Tibial nerve (tissue), 4 donors: ENCODE results near the gene SLC16A11. TPM values are rescaled to one million over a fixed set of nuclear protein-coding genes. Genes with fewer than 3 reads are reported as not detected.
"Not testable (repeated sequence)": the region's sequence is repeated elsewhere in the genome, so short reads cannot be mapped to it uniquely, and the experiment has no call there.

Experiments
- DNase-seq, 2 donors: peaks; one replicate each; pipeline ENCODE4 v3.0.0-alpha.2; 2019; ENCODE audit warnings: low spot score in 2 of 2
- H3K27ac ChIP-seq, 4 donors: fragments of 200-600 bp; sonication (generic) in 3 of 4; one replicate each; pipeline ENCODE4 v1.5.1; 2017 to 2019; ENCODE audit warnings: mild to moderate bottlenecking in 1 of 4
- H3K27me3 ChIP-seq, 2 donors: fragments of 200-600 bp; sonication (generic) in 1 of 2; one replicate each; pipeline versions ENCODE4 v1.5.1 to v1.6.0; 2017 to 2019
- H3K36me3 ChIP-seq, 3 donors: fragments of 200-600 bp; sonication (generic); one replicate each; pipeline ENCODE4 v1.5.1; 2018 to 2019
- H3K4me1 ChIP-seq, 4 donors: fragments of 200-600 bp; sonication (generic) in 3 of 4; one replicate each; pipeline ENCODE4 v1.5.1; 2017 to 2019
- H3K4me3 ChIP-seq, 4 donors: fragments of 200-600 bp; sonication (generic) in 3 of 4; one replicate each; pipeline ENCODE4 v1.5.1; 2017 to 2019; ENCODE audit warnings: mild to moderate bottlenecking in 1 of 4, moderate library complexity in 1 of 4
- H3K9me3 ChIP-seq, 4 donors: fragments of 200-600 bp; sonication (generic) in 3 of 4; one replicate each; pipeline ENCODE4 v1.5.1; 2017 to 2019
- CTCF ChIP-seq, 5 experiments: fragments of 200-600 bp in 3 of 5; fragments of 450-650 bp in 2 of 5; sonication (generic) in 3 of 5; IDR thresholded peaks; one replicate each; pipeline ENCODE4 v1.5.1; 2016 to 2019; ENCODE audit warnings: antibody characterized with exemption in 5 of 5, mild to moderate bottlenecking in 3 of 5, moderate library complexity in 2 of 5
- EP300 ChIP-seq, 2 donors: sonication (generic); formaldehyde crosslinking; IDR thresholded peaks; one replicate each; pipeline ENCODE4 v1.6.1; 2017; ENCODE audit warnings: antibody characterized with exemption in 2 of 2, mild to moderate bottlenecking in 1 of 2
- POLR2A ChIP-seq, 2 donors: fragments of 450-650 bp; IDR thresholded peaks; one replicate each; pipeline ENCODE4 v1.6.1; 2017; ENCODE audit warnings: antibody characterized with exemption in 2 of 2, mild to moderate bottlenecking in 2 of 2, moderate library complexity in 2 of 2
- WGBS, 2 donors: methylation state at CpG; one replicate each; pipeline ENCODE4 v1.1.5; 2018; 5-methylcytosine and 5-hydroxymethylcytosine counted together
- small RNA-seq: library from RNA; depleted of rRNA; stranded (forward); fragments of <200 nt; gene quantifications from one replicate; pipeline ENCODE3, GENCODE V24; 2016
- total RNA-seq, 4 donors: library from RNA; depleted of rRNA; stranded (reverse); fragments of >200 nt; gene quantifications; one replicate each; pipeline ENCODE4 v1.1.0, GENCODE V29; 2016

SLC16A11 gene
- total RNA-seq, 4 donors from 2014 or later: 0.78 TPM; not detected in 3

- no peaks in the 10 kb centered on the region for H3K9me3 ChIP-seq
- H3K4me1 ChIP-seq: peaks cover 0 to 15% (median 4%) of the 10 kb centered on the region in 4 donors
- no peak overlapping the region for H3K27ac ChIP-seq
- TF ChIP-seq CTCF (IDR thresholded peaks at IDR 0.05) (no peak), EP300 (IDR thresholded peaks at IDR 0.05) (no peak), POLR2A (IDR thresholded peaks at IDR 0.05) (no peak)
- peaks cover 0 to 32% (median 3%) of the 10 kb centered on the region in 3 donors for H3K36me3 ChIP-seq
- H3K27me3 ChIP-seq: peaks cover 0 to 7% of the 10 kb centered on the region in 2 donors
- WGBS, 2 donors: 92 to 94% methylated on average over 9 of the region's 9 CpGs
- H3K4me3 ChIP-seq: no peak overlapping the region
- no peak for DNase-seq
Observed at GRCh38 chr17:6994666-6995256, 49.1 kb downstream of the SLC16A11 start.

- H3K9me3 ChIP-seq: peaks cover 0 to 4% (median 0%) of the 10 kb centered on the region in 4 donors
- peaks cover 0 to 26% (median under 1%) of the 10 kb centered on the region in 3 donors for H3K36me3 ChIP-seq
- TF ChIP-seq POLR2A (IDR thresholded peaks at IDR 0.05): no peak
- no peak for TF ChIP-seq CTCF (IDR thresholded peaks at IDR 0.05)
- no peak for TF ChIP-seq EP300 (IDR thresholded peaks at IDR 0.05)
- H3K4me3 ChIP-seq: no peak overlapping the region
- WGBS, 2 donors: 83 to 86% methylated on average over 10 of the region's 10 CpGs
- no peak for DNase-seq
- H3K4me1 ChIP-seq: peaks cover 0 to 15% (median 4%) of the 10 kb centered on the region in 4 donors
- H3K27ac ChIP-seq: no peak overlapping the region
- H3K27me3 ChIP-seq: peaks cover 0 to 7% of the 10 kb centered on the region in 2 donors
Observed at GRCh38 chr17:6994118-6994598, 49.7 kb downstream of the SLC16A11 start.

- H3K27ac ChIP-seq, H3K4me3 ChIP-seq, H3K9me3 ChIP-seq, DNase-seq, H3K27me3 ChIP-seq: not testable (repeated sequence)
- Histone ChIP-seq H3K4me1 (peaks cover 0 to 15% (median 4%) of the 10 kb centered on the region in 4 donors), H3K36me3 (peaks cover 0 to 21% (median 0%) of the 10 kb centered on the region in 3 donors)
- 85% methylated on average over 5 of the region's 5 CpGs for WGBS, 2 donors
Observed at GRCh38 chr17:6993613-6994056, 50.3 kb downstream of the SLC16A11 start.

Small RNAs within 50 kb of the gene (small RNA-seq; reads per million reads assigned to genes)
- not detected for gene AC120057.1

Other genes starting within 250 kb of the SLC16A11 start
- gene TEKT1, start 212.4 kb downstream of the SLC16A11 start, total RNA-seq: not detected
- gene ALOX12, start 48.0 kb downstream of the SLC16A11 start, total RNA-seq: not detected
- gene RNASEK, start 31.5 kb downstream of the SLC16A11 start, total RNA-seq: 10 to 100 TPM; 17.8 to 83.4 (median 54.6) TPM
- gene BCL6B, start 21.0 kb downstream of the SLC16A11 start, total RNA-seq: 1 to 10 TPM; 1.9 to 8.1 (median 3.2) TPM
- 1 to 10 TPM in 2 of 4 donors, under 1 TPM in 2; 0.22 to 1.8 (median 1.1) TPM for gene SLC16A13, start 8.1 kb downstream of the SLC16A11 start, total RNA-seq
- gene CLEC10A, start 36.2 kb upstream of the SLC16A11 start, total RNA-seq: 10 to 100 TPM in 2 of 4 donors, 1 to 10 TPM in 2; 2.2 to 19.8 (median 10.3) TPM
- under 1 TPM in 1 of 4 donors, not detected in 3; 0.60 TPM for gene ASGR2, start 70.7 kb upstream of the SLC16A11 start, total RNA-seq
- 1 to 10 TPM in 1 of 4 donors, under 1 TPM in 2, not detected in 1; 0.21 to 1.5 (median 0.59) TPM for gene ASGR1, start 135.3 kb upstream of the SLC16A11 start, total RNA-seq
- 10 to 100 TPM in 3 of 4 donors, 1 to 10 TPM in 1; 7.3 to 22.8 (median 16.1) TPM for gene DLG4, start 175.7 kb upstream of the SLC16A11 start, total RNA-seq
- 100 to 1,000 TPM; 565 to 850 (median 599) TPM for gene ACADVL, start 175.8 kb upstream of the SLC16A11 start, total RNA-seq
- gene DVL2, start 190.4 kb upstream of the SLC16A11 start, total RNA-seq: 10 to 100 TPM; 41.4 to 51.2 (median 46.7) TPM
- 10 to 100 TPM; 20.3 to 29.7 (median 23.3) TPM for gene PHF23, start 195.4 kb upstream of the SLC16A11 start, total RNA-seq
- gene GABARAP, start 198.4 kb upstream of the SLC16A11 start, total RNA-seq: 100 to 1,000 TPM; 402 to 515 (median 456) TPM
- 10 to 100 TPM; 38.5 to 82.2 (median 65.9) TPM for gene CTDNEP1, start 207.6 kb upstream of the SLC16A11 start, total RNA-seq
- gene ELP5, start 208.1 kb upstream of the SLC16A11 start, total RNA-seq: 10 to 100 TPM; 21.9 to 28.7 (median 25.0) TPM
- 1 to 10 TPM in 3 of 4 donors, not detected in 1; 2.0 to 5.9 (median 2.4) TPM for gene CLDN7, start 218.4 kb upstream of the SLC16A11 start, total RNA-seq
- gene SLC2A4, start 237.6 kb upstream of the SLC16A11 start, total RNA-seq: 10 to 100 TPM in 1 of 4 donors, 1 to 10 TPM in 3; 5.2 to 20.1 (median 6.2) TPM